ENCODE results near the gene ZNF74.

Gene ZNF74

DNA sequence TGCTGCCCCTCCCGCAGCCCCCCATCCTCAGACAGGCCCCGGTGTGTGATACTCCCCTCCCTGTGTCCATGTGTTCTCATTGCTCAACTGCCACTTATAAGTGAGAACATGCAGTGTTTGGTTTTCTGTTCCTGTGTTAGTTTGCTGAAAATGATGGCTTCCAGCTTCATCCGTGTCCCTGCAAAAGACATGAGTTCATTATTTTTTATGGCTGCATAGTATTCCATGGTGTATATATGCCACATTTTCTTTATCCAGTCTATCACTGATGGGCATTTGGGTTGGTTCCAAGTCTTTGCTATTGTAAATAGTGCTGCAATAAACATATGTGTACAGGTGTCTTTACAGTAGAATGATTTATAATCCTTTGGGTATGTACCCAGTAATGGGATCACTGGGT is 21.3 kb downstream of the ZNF74 start:
- in situ Hi-C loops (cut with MboI; ENCODE audit: low sequenced_read_pairs): loop anchor here (25.0 kb wide), 1 partner anchor 297 kb away; no protein-coding TSS in a partner anchor

DNA sequence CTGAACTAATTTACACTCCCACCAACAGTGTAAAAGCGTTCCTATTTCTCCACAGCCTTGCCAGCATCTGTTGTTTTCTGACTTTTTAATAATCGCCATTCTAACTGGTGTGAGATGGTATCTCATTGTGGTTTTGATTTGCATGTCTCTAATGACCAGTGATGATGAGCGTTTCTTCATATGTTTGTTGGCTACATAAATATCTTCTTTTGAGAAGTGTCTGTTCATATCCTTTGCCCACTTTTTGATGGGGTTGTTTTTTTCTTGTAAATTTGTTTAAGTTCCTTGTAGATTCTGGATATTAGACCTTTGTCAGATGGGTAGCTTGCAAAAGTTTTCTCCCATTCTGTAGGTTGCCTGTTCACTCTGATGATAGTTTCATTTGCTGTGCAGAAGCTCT is 21.7 kb downstream of the ZNF74 start:
- in situ Hi-C loops (cut with MboI; ENCODE audit: low sequenced_read_pairs): loop anchor here (25.0 kb wide), 1 partner anchor 297 kb away; no protein-coding TSS in a partner anchor

DNA sequence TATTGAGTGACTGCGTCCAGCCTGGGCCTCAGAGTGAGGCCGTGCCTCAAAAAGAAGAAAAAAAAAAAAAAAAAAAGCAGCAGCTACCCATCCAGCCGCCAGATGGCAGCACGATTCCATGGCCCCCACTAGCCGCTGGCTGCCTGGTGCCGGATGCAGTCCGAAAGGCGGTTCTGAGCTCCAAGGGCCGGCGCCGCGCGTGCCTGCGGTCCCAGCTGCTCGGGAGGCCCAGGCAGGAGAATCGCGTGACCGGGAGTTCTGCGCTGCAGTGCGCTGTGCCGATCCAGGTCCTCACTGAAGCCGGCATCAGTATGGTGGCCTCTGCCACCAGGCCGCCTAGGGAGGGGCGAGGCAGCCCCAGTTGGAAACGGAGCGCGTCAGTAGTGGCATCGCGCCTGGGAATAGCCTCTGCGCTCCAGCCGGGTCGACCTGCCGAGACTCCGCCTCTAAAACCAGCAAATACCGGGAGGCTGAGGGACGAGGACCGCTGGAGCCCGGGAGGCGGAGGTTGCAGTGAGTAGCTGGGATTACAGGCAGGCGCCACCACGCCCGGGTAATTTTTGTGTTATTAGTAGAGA is 24.3 kb downstream of the ZNF74 start:
- in situ Hi-C loops (cut with MboI; ENCODE audit: low sequenced_read_pairs): loop anchor here (25.0 kb wide), 1 partner anchor 294 kb away; no protein-coding TSS in a partner anchor

DNA sequence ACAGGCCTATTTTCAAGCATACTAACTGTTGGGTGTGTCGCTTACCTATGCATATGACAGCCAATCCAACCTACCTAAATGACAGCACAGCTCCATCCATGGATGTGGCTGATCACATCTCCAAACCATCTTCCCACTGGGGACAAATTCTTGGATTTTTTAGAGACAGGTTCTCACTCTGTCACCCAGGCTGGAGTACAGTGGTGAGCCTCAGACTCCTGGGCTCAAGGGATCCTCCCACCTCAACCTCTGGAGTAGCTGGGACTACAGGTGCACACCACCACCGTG is 25.7 kb downstream of the ZNF74 start:
- in situ Hi-C loops (cut with MboI; ENCODE audit: low sequenced_read_pairs): loop anchor here (25.0 kb wide), 1 partner anchor 293 kb away; no protein-coding TSS in a partner anchor

DNA sequence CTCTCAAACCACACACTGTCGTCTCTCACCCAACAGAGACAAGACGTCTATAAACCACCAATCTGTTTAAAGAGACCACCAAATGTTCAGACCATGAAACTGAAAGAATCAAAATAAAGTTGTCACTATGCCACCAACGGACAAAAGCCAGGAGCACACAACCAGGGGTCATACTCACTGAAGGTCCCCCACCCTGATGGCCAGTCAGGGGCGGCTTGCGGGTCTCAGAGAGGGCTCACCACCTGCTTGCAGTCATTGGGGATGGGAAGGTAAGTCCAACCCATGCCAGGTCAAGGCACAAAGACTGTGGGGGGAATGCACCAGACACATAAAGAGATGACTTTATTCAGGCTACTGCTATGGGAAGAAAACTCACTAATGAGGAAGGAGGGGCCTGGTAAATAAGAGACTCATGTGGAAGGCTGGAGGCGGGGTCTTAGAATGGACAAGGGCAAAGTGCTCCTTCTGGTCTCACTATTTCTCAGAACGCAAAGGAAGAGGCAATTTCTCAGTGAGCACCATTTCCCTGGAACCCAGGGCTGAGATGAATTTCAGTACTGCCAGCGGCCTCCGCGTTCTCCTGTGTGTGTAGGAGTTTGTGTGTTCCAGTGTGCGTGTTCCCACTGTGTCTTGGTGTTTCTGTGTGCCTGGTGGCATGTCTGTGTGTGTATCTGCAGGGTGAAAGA is 26.3 kb downstream of the ZNF74 start:
- in situ Hi-C loops (cut with MboI; ENCODE audit: low sequenced_read_pairs): loop anchor here (25.0 kb wide), 1 partner anchor 292 kb away; no protein-coding TSS in a partner anchor

DNA sequence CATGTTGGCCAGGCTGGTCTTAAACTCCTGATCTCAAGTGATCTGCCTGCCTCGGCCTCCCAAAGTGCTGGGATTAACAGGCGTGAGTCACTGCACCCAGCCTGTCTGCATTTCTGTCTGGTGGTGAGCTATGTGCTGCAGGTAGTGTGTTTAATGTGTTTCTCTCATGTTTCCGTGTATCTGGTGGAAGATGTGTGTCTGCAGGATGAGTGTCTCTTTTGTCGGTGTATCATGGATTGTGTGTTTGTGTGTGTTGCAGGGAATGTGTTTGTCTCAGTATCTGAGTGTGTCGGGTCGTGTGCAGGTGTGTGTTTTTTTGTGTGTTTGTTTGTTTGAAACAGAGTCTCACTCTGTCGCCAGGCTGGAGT is 27.5 kb downstream of the ZNF74 start:
- in situ Hi-C loops (cut with MboI; ENCODE audit: low sequenced_read_pairs): loop anchor here (25.0 kb wide), 1 partner anchor 291 kb away; no protein-coding TSS in a partner anchor

DNA sequence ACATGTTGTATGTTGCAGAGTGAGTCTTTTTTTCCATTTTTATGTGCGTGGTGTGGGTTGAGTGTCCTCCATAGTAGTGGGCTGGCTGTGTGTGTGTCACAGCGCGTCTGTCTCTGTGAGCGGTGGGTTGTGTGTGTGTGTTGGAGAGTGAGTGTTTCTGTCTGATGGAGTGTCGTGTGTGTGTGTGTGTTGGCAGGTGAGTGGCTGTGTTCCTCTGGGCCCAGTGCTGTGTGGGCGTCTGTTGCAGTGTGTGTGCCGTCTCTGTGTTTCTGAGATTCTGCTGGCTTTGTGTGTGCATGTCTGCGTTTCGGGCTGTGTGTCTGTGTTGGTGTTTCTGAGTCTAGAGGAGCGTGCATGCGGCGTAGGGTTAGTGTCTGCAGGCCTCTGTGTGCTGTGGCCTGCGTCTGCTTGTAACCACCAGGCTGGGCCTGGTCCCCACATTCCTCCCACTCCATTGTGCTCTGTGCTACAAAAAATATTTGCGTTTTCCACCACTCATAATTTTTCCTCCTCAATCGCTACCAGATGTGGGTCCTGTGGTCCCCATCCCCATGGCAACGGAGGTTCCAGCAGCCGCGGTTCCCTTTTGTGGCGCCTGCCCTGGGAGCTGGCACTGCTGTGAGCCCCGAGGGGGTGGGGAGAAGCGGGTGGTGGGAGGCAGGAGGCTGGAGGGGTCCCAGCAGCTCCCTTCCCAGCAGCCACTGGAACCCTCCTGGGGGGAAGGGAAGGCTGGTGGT is 28.5 kb downstream of the ZNF74 start:
- in situ Hi-C loops (cut with MboI; ENCODE audit: low sequenced_read_pairs): loop anchor here (25.0 kb wide), 1 partner anchor 290 kb away; no protein-coding TSS in a partner anchor

DNA sequence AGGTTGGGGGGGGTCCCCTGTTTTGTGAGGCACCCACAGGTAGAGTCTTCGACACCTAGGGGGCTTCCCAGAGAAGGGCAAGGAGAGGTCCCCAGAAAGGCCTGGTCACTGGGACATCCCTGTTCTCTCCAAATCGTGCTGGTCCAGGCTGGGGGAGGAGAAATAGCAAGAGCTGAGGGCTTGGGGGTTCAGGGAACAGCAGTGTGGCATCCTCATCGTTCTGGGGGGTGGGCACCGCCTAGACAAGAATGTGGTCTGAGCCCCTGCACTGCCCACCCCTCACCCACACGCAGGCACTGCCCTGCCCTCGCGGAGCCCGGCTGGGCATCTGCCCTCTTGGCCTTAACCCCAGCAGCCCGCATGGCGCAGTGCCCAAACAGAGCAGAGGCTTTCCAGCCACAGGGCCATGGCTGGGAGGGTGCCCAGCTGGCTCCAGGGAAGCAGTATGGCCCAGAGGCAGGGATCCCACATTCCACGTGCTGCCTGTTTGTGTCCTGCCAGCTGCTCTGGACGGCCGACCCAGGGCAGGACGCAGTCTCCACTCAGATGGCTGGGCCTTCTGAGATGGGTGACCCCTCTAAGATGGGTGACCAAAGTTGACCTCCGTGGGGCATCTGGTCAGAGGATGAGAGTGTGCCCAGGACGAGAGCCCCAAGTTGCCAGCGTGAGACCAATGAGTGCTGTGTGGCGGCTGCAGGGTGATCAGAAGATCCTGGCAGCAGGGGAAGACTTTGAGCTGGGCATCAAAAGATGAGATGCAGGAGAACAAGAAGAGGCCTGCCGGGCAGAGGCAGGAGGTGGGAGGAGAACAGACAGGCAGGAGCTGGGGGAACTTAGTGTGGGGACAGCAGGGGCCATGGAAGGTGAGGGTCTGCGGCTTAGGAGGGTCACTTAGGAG is 29.3 kb downstream of the ZNF74 start:
- in situ Hi-C loops (cut with MboI; ENCODE audit: low sequenced_read_pairs): loop anchor here (25.0 kb wide), 1 partner anchor 289 kb away; no protein-coding TSS in a partner anchor

DNA sequence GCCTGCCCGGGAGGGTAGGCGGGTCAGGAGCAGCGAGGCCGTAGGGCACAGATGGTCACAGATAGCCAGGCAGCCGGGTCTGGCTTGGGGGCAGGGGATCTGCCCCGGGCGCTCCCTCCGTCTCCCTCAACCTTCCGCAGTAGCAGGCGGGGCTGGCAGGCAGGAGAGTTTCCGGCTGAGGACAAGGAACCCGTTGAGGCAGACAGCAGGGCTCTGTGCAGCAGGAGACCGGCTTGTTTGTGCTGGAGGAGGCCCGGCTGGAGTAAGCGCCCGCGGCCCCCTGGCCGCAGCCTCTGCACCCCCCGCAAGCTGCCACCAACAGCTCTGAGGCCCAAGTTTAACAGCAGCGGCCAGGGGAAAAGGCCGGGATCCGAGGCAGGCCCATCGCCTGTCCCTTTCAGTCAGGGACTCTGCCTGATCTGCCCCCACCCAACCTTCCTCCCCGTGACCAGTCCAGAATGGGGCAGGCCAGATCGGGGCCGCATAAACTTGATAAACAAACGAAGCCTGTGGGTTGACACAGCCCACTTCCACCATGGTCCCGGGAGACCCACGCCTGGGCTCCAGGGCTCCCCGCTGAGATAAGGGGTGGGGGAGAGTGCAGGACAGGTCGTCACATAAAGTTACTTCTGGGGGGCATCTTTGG is 30.1 kb downstream of the ZNF74 start:
- in situ Hi-C loops (cut with MboI; ENCODE audit: low sequenced_read_pairs): loop anchor here (25.0 kb wide), 1 partner anchor 288 kb away; no protein-coding TSS in a partner anchor

DNA sequence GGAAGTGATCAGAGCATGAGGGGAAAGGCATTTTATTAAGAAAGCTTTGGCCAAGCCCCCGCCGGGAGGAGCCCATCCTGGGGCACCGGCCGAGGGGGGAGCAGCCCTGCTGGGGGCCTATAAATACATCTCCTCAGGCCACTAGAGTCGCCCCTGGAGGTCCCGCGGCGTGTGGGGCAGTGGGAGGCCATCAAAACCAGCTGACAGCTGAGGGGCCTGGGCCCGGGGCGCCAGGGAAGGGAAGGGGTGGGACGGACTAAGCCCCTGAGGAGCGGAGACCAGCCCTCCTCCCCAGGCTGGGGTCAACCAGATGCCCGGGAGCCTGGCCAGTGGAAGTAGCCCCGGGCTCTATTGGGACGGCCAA is 30.6 kb downstream of the ZNF74 start:
- in situ Hi-C loops (cut with MboI; ENCODE audit: low sequenced_read_pairs): loop anchor here (25.0 kb wide), 1 partner anchor 288 kb away; no protein-coding TSS in a partner anchor

DNA sequence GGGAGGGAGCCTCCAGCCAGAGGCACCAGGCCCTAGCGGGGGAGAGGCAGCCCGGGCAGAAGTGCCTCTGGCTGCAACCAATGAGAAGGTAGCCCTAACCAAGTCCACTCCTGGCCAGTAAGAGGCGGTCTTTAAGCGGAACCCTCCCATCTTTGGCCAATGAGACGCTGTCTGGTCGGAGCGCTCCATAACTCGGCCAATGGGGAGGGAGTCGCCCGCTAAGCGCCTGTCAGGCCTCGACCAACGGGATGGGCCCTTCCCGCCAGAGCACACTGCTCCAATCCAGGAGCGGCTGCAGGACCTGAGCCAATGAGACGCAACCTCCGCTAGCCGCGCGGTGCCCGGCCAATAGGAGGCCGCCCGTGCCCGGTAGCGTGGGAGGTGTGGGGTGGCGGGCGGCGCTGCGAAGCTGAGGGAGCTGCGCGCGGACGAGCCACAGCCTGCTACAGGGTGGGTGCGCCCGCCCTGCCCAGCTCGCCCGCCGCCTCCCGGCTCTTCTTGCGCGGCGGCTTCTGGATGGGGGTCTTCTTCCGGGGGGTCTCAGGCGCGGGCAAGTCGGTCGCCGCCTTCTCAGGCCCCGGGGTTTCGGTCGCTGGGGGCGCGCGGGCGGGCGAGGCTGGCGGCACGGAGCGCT is 31.1 kb downstream of the ZNF74 start:
- in situ Hi-C loops (cut with MboI; ENCODE audit: low sequenced_read_pairs): loop anchor here (25.0 kb wide), 1 partner anchor 287 kb away; no protein-coding TSS in a partner anchor

DNA sequence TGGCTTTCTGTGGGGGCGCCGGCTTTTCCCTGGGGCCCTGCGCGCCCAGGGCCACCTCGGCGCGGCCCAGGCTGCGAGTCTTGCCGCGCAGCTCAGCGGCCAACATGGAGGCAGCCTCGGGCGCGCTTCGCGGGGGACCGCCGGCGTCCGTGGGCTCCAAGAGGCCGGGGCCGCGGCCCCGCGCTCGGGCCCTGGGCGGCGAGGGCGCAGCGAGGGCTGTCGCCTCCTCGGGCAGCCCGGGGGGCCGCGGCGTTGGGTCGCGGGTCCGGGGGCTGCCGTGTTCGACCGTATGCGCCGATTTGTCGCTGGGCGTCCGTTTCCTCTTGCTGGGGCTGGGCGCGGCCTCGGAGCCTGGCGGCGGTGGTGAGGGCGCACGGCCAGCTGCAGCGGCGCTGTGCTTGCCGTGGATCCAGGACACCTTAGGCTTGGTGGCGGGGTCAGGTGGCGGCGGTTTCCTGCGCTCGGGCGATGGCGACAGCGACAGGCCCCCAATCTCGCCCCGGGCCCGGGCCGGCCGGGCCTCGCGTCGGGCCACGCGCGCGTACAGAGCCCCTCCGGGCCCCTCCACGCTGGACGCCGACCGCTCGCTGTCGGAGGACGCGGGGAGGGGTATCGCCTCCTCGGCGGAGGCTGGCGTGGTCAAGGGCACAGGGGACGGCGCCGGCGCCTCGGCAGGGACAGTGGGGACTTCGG is 31.8 kb downstream of the ZNF74 start:
- in situ Hi-C loops (cut with MboI; ENCODE audit: low sequenced_read_pairs): no loop called here

DNA sequence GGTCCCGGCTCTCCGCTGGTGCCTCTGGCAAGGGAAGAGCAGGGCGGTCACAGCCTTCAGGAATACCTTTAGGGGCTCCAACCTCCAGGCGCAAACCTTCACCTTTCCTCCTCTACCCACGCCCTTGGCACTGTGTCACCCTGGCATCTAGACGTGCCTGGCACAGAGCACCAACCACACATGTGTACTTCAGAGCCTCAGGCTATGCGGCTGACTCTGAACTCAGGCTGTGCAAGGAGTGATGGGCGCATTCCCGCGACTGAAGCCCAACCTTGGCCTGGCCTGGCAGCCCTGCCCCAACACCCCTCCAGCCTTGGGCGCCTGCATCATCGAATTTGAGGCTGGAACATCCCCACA is 32.3 kb downstream of the ZNF74 start:
- in situ Hi-C loops (cut with MboI; ENCODE audit: low sequenced_read_pairs): no loop called here

DNA sequence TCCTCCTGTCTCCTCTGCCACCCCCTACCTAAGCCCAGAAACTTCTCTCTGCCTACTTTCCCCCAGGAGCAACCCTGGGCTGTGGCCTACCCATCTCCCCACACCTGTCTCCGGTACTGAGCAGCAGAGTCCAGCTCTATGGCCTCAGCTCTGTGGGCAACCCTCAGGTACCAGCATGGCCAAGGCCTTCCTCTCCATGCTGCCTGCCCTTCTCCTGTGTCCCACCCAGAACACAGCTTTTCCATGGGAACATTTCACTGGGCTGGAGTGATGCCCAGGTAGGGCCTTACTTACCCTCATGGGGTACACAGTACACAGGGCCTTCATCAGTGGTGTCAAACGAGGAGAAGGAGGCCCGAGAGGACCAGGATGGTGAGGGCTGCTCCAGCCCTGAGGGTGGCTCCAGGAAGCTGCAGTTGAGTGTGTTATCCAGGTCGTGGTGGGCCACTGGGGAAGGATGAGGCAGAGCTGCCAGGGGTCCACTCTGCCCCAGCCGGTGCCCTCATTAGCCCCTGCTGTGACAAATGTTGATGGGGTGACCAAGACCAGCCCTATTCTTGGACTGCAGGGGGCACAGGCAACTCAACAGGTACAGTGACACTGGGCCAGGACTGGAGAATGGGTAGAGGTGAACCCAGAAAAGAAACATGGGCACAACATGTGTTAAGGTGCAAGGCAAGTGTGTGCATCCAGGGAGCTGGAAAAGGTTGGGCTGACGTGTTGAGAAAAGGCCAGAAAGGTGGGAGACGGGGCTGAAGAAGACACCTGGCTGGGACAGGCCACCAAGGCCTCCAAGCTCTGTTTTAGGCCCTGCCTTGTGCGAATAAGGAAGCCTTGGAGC is 33.4 kb downstream of the ZNF74 start:
- in situ Hi-C loops (cut with MboI; ENCODE audit: low sequenced_read_pairs): no loop called here

DNA sequence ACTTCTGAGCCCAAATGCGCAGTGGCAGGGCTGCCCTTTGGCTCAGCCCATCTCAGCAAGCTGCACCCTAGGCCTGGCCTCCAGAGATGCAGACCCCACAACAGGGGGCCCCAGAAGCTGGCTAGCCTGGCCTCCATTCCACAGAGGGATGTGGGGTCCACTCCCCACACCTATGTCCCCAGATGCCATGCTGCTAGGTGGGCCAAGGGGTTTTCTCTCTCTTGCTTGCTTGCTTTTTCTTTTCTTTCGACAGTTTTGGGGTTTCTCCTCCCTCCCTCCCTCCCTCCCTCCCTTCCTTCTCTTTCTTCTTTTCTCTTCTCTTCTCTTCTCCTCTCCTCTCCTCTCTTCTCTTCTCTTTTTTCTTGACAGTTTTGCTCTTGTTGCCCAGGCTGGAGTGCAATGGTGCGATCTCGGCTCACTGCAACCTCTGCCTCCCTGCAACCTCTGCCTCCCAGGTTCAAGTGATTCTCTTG is 34.0 kb downstream of the ZNF74 start:
- in situ Hi-C loops (cut with MboI; ENCODE audit: low sequenced_read_pairs): no loop called here

DNA sequence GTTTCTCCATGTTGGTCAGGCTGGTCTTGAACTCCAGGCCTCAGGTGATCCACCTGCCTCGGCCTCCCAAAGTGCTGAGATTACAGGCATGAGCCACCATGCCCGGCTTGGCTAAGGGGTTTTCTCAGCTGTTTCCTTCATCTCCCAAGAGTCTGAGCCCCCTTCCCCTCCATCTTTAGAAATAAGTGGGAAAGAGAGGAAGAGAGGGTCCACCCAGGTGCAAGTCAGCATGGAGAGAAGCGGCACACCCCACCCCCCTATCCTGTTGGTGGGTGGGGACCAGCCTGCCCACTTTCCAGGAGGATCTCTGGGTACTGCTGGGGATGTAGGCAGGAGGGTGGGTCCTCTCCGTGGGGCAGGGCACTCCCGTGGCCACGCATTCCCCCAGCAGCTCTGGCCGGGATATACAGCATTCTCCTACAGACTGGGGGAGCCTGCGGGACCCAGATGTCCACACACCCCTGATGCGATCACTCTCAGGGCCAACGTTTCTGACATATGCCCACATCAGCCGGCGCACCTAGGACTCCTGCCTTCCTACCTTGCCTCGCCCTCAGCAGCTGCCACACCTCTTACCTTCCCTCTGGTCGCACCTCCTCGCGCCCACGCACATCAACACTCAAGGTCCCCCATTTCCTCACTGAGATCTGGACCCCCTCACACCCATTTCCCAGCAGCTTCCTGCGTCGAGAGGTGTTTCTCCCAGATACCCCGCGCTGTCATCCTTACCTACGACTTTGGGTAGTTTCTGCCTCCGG is 34.7 kb downstream of the ZNF74 start:
- in situ Hi-C loops (cut with MboI; ENCODE audit: low sequenced_read_pairs): no loop called here

DNA sequence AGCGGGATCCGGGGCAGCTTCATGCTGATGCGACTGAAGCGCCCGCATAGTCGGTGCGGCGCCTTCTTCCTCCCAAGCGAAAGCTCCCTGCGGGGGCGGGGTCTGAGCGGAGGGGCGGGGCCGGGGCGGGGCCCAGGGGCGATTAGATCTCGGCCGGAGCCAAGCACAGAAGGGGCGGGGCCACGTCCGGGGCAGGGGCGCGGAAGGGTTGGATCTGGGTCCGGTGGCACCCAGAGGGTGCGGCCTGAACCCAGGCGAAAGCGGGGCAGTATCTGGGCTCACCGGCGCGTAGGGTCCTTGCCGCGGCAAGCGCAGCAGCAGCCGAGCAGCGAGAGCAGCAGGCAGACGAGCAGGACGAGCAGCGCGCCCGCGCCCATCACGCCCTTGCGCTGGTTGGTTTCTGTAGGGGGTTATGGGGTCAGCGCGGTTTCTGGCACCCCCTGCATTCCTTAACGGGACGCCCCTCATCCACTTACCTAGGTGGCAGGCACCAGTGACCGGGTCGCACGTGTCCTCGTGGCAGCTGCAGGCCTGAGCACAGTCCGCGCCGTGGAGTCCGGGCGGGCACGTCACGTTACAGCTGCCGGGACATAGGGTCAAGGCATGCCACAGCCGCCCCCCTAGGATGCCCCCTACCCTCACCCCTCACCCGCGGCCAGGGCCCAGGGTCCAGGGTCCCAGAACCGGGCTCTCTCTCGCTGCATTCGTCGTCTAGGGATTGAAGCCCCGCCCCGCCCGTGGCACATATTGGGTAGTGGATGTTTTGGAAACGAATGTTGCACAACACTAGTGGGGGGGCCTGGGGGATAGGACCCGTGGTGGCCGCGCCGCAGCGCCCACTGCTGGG is 35.5 kb downstream of the ZNF74 start:
- in situ Hi-C loops (cut with MboI; ENCODE audit: low sequenced_read_pairs): no loop called here
